ENCODE measurements around the gene KDM4C.
"Not testable (repeated sequence)": the region's sequence is repeated elsewhere in the genome, so short reads cannot be mapped to it uniquely, and the experiment has no call there.

KDM4C gene

DNA sequence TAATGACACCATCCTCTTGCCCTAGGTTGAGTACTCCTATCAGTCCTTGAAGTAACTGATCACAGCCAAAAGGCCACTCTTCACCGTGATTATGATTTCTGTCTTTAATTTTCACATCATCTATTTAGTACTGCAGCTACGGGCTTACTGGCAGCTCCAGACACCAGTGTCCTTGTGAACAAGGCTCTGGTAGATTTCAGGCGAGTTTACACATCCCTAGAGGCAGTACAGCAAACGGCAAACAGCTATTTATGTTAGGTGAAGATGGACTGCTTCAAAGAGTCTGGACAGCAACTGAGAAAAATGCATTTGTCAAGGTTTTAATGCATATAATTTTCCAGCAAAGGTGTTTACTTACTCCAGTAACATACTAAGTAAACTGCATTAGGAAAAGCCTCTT lies 396.9 kb downstream of the KDM4C start:
- no peak for DNase-seq (ENCODE audit: low read depth in 2 of 3, low spot score in 2 of 3)

DNA sequence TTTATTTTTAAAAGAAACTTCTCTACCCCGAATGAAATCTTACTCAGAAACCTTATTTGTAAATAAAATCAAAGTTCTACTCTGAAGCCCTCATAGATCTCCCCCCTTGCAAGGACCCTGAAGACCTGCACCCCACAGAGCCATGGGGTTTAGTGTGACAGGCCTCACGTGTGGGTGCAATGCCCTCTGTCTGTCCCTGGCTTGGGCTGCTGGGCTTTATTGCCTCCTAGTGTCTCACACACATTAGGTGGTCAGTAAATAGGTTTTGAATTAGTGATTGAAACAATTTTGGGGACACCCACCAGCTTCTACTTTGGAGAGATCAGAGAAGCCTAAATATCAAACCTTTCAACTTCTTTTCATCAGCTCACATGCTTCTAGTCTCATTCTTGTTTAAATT lies 403.7 kb downstream of the KDM4C start:
- no peak for DNase-seq (ENCODE audit: low read depth in 2 of 3, low spot score in 2 of 3)

DNA sequence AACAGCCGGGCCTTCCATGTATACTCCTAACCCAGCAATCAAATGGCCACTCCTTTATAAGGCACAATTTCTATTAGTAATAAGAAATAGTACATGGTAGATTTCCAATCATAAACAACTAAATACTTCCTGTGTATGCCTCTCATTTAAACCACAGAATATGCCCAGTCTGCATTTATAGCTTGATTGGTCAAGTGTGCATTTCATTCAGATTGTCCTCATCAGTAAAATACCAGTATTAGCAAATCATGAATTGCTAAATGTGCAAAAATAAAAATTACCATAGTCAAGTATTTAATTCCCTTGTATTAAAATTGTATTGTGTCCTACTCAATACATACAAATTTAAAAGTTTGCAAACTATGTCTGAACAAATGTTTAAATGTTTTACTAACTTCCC lies 406.2 kb downstream of the KDM4C start:
- DNase-seq (ENCODE audit: low read depth in 2 of 3, low spot score in 2 of 3) = no peak

DNA sequence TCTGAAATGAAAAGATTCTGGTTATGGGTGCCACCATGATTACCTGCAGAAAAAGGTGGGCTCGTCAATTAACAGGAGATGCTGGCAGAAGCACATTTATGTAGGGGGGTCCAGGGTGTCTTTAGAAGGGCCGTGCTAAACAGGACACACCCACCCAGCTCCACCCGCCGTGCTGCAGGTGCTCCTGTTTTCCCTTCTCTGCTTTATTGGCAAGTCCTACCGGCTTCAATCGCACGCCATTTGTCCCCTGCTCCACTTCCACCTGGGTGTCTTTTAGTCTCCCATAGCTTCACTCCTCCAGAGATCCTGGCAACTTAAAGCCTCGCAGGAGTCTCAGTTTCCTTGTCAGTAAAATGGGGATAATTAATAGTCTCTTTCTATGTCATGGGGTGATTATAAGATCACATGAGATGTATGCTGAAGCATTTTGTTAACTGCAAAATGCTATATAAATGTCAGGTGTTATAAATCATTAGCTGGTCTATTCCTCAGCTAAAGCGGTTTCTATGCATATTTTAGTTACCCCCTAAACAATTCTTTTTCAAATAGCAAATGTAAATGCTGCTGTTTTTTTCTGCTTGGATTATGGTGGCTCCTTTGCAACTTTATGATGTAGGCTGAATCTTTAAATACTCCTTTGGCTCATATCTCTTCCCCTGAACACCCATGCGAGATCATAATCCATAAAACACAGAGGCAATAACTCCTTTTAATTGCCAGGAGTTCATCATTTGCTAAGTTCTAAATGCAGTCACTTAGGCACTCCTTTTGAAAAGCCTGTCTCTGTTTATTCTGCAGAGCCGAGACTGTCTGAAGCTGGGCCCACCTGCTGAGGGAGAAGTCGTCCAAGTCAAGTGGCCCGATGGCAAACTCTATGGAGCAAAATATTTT lies 406.9 kb downstream of the KDM4C start:
- no peak for DNase-seq (ENCODE audit: low read depth in 2 of 3, low spot score in 2 of 3)

DNA sequence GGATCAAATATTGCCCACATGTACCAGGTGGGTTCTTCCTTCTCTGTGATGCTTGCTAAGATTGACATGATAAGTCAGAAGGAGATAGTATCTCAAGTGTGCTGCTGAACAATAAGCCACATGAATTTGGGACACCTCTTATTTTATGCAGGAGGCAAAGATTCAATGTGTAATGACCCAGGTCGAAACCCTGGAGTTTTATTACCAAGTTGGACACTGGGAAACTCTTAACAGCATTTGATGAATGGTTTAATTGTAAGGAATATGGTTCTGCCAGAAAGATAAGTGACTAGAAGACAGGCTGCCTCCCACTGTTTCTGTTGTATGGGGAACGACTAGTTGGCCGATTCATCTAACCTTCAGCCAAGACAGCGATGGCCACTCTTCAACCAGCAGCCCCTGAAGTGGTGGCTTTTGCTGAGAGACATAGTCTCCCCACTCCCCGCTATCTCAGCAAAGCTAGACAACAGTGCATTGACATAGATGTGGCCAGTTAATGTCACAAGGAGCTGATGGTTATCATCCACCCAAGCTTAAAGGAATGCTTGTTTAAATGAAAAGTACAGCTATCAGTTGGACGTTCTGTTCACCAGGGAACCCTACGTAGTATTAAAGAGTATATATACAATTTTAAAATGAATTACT lies 407.7 kb downstream of the KDM4C start:
- no peak for DNase-seq (ENCODE audit: low read depth in 2 of 3, low spot score in 2 of 3)

DNA sequence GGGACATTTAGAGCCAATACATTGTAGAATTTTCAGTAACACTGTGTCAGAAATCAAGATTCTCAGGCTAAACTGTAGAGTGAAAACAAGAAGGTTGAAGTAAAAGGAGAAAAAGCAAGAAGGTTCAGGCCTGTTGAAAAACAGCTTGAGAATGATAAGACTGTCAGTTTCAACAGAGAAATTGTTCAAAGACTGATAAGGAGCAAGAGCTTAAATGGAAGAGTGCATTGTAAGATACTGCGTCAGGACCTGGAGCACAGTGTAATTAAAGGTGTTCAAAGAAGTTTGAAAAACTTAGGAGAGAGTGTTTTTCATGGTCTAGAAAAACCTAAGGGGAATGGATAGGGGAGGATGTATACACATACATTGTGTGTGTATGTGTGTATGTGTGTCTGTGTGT lies 408.3 kb downstream of the KDM4C start:
- no peak for DNase-seq (ENCODE audit: low read depth in 2 of 3, low spot score in 2 of 3)

DNA sequence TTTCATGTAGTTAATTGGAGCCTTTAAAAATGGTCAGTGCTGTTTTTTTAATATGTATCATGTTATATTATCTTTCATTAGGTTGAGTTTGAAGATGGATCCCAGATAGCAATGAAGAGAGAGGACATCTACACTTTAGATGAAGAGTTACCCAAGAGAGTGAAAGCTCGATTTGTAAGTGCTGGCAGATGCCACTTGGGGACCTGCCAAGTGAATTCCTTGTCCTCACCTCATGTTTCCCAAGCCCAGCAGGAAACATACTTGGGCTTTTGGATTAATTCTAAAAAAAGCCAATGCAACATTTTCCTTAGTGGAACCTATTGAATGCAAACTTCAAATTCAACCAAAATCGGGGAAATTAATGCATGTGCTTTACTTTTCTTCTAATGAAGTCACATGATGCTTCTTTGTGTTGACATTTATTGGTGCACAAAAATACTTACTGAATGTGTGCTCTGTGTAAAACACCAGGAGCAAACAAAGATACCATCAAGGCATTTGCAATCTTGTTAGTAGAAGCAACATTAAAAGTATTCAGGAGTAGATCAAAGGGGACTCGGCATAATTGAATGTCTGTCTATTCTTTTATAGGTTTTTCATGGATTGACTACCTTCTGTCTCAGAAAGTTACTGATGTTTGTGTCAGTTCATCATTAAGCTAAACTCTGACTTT lies 412.1 kb downstream of the KDM4C start:
- DNase-seq (ENCODE audit: low read depth in 2 of 3, low spot score in 2 of 3) = no peak

DNA sequence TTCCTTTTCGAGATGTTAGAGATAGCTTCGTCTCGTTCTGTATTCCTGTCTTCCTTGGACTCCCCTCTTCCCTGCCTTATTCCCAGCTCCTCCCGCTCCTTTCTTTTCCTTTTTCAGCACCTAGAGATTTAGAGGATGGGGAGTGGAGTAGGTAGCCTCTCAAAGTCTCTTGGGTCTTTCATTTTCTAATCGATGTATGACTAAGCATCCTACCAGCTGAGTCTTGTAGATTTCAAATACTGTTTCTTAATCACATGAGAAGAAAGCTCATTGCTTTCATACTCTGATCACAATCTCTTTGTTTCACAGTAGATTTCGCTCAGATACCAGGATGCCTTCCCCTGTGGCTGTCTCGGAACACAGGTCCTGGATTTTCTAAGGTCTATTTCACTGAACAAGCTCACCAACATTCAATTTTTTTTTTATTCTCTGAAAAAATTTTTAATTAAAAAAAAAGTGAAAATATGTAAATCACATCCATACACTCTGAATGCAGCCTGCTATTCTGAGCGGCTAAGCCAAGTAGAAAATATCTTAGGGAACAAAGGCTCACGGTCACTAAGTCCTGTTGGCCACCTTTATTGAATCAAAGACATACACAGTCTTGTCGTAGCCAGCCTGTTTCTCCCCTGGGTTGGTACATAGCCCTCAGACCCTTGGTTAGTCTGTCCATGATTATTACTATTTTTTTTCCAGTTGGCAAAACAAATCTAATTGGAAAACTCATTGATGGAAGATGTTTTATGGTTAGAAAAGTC lies 413.8 kb downstream of the KDM4C start:
- no peak for DNase-seq (ENCODE audit: low read depth in 2 of 3, low spot score in 2 of 3)

DNA sequence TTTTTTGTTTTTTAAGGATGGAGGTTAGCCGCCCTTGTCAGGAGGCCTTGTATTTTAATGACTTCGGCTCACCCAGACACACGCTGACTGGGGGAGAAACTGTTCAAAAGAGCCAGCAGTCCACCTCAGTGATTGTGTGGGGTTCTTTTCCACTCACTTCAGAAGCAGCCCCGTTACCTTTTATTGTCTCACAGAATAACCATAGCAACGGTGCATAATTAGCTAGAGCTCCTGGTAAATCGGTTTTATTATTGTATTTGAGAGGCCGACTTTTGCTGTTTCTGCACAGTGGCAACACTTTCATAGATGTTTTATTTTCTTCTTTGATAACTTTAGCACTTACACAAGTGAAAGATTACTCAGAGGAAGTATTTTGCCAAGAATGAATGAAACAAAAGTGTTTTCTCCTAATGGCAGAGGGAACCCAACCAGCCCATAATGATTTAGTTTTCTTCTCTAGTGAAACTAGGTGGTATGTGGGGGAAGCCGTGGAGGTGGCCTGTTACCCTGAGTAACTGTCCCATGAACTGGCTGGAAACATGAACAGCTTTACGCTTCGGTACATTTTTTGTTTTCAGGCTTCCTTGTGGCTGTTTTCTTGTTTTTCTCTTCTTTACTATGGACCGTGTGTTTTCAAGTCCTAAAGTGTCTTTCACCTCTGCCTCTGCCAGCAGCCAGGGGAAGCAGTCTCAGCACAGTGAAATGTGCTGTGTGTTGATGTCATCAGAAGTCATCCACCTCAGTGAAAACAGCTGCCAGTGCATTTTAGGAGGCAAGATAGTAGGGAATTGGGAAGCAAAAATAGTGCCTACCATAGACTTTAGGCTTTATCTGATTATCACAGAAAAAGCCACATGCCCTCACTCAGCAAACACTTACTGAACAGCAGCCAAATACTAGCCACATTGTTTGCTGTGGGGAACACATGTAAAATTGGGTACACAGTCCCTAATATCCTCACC lies 414.7 kb downstream of the KDM4C start:
- DNase-seq (ENCODE audit: low read depth in 2 of 3, low spot score in 2 of 3) = no peak

DNA sequence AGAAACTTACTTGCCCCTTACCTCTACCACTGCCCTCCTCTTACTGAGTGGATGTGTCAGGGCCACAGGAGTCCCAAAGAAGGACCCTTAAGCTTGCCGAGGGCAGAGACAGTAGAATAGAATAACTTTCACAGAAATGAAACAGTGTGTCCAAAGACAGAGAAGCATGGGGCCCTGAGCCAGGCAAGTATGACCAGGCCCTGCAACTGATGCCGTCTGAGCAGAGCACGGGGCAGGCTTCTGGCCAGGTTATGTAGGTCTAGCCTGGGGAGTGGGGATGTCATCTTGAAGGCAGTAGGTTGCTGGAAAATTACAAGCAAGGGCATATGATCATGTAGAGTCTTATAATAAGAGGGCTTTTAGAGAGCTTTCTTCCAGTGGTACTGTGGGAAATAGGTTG lies 415.4 kb downstream of the KDM4C start:
- DNase-seq (ENCODE audit: low read depth in 2 of 3, low spot score in 2 of 3) = no peak

DNA sequence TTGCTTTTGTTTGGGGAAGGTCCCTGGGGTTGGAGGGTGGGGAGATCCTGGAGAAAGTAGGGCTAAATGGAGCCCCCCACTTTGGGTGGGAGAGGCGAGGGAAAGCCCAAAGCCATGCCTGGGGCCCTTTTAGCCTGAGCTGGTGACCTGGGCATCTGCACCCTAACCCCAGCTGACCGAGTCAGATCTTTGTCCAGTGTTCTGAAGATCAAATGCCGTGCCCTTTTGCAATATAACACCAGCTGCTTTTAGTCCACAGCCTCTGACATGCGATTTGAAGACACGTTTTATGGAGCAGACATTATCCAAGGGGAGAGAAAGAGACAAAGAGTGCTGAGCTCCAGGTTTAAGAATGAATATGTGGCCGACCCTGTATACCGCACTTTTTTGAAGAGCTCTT lies 416.5 kb downstream of the KDM4C start:
- DNase-seq (ENCODE audit: low read depth in 2 of 3, low spot score in 2 of 3) = no peak

DNA sequence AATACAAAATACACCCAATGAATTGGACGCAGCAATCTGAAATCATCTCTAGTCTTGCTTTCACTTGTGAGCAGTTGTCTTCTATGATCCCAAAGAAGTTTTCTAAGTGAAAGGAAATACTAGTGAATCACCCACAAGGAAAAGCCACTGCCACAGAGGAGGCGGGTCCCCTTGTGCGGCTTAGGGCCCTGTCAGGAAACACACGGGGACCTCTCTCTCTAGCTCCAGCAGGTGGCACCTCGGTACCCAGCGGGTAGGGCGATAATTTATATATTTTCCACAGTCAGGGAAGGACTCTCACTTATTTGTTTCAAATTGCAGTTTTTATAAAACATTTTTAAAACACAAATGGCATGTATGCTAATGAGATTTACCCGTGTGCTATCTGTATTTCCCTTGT lies 417.1 kb downstream of the KDM4C start:
- DNase-seq (ENCODE audit: low read depth in 2 of 3, low spot score in 2 of 3) = no peak

DNA sequence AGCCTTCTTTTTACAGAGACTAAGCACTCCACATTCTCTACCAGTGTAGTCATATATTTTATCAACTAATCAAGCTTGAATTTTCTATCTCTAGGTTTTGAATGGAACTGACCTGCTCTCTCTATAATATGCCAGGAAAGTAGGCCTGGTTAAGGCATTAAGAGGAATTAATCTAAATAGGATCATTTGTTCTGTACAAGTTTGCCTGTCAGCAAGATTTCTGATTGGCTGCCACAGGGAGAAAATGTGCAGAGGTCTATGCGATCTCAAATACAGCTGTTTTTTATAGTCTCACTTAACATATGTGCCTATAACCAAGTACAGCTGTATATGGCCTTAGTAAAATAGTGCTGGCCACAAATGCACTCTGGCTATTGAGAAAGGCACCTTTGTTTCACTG lies 418.8 kb downstream of the KDM4C start:
- DNase-seq (ENCODE audit: low read depth in 2 of 3, low spot score in 2 of 3) = no peak

DNA sequence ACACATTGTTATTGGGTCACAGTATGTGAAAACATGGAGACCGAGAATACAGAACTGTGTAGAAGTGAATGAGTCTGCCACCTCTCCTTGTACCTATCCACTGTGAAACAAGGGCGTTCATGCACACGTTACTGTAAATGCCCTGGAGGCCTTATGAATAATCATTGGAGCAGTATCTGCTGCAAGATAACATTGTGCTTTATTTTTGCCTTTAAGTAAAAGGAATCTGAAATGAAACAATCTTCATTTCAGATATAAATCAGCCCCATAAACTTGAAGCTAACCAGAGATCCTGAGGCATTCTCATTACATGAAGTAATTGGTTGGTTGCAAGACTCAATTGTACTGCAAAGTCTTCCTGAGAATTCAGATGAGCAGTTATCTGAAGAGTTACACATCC lies 419.6 kb downstream of the KDM4C start:
- DNase-seq (ENCODE audit: low read depth in 2 of 3, low spot score in 2 of 3) = no peak

DNA sequence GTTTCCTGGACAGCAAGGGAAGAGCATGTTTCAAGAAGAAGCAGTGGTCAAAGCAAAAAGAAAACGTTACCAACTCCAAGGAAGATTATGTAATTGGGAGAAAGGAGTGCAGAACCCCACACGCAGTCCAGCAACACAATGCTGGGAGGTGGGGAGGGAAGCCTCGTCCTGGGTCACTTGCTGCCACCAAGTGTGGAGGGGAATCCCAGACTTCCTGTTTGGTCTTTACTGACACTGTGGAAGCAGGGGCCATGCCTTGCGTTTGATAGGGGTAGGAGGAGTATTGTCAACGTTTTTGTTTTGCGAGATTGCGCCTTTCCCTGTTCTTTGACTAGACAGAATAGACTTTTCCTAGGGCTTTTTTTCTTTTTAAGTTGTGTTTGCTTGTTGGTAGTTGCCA lies 421.0 kb downstream of the KDM4C start:
- DNase-seq (ENCODE audit: low read depth in 2 of 3, low spot score in 2 of 3) = no peak

DNA sequence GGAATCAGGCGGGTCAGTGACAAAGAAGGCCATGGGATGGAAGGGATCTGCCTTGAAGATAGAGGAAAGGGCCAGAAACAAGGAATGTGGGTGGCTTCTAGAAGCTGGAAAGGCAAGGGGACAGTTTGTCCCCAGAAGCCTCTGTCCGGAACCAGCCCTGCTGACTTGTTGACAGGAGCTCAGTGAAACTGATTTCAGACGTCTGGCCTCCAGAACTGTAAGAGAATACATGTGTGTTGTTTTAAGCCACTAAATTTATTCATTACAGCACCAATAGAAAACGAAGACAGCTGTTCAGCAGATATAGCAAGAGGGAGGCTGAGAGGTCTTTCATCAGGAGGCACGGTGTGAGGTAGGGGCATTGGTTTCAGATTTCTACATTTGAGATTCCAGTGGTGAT lies 422.5 kb downstream of the KDM4C start:
- DNase-seq (ENCODE audit: low read depth in 2 of 3, low spot score in 2 of 3) = no peak

DNA sequence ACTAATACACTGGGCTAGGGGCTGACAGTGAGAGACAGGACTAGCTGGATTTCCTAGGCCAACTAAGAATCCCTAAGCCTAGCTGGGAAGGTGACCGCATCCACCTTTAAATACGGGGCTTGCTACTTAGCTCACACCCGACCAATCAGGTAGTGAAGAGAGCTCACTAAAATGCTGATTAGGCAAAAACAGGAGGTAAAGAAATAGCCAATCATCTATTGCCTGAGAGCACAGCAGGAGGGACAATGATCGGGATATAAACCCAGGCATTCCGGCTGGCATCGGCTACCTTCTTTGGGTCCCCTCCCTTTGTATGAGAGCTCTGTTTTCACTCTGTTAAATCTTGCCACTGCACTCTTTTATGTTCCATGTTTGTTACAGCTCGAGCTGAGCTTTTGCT lies 425.4 kb downstream of the KDM4C start:
- not testable (repeated sequence) for DNase-seq (ENCODE audit: low read depth in 2 of 3, low spot score in 2 of 3)

DNA sequence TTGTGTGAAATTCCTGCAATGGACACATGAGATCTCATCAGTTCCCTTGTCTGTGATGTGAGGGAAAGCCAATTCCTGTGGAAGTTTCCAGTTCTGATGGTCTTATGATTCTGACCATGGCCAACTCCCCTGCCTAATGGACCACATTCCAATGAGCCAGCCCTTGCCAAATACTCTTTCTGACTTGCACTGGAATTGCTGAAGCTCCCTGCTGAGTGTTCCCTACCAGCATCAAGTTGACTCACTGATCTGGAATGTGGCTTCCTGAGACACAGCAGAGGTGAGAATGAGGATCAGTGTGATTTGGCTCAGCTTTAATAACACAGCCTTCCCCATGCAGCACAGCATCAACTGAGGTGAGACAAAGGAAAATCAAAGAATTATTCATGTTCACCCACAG lies 427.8 kb downstream of the KDM4C start:
- no peak for DNase-seq (ENCODE audit: low read depth in 2 of 3, low spot score in 2 of 3)

DNA sequence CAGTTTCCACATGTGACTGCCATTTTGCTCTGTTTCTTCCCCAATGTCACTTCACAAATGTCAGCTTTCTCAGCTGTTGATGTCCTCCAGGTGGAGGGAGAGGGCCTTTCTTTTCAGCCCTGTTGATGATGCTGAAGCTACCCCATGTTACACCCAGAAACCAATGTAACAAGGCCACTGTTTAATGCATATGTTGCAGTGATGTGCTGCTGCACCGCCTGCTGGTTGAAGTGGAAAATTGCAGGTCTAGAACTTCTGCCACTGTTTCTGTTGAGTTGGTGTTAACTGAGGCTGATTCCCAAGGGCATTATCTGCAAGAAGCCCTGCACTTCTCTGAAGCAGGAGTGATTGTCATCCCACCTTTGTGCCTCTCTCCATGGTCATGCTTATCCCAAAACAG lies 428.4 kb downstream of the KDM4C start:
- no peak for DNase-seq (ENCODE audit: low read depth in 2 of 3, low spot score in 2 of 3)

DNA sequence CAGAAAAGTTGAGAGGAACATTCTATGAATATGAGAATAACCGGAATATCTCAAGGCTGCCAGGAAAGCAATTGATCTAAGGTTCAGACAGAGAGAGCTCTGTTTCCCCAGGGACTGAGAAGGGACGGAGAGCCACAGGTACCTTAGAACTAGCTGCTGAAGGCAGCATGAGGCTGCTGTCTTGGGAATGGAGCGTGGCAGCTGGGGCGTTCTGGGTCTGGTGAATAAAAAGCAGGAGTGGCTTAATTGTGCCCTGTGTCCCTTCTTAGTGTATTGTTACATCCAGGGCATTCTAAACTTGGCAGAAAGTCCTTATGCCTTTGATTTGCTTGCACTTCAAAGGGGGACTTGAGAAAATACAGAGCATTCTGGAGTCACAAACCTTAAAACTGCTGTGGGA lies 434.5 kb downstream of the KDM4C start:
- no peak for DNase-seq (ENCODE audit: low read depth in 2 of 3, low spot score in 2 of 3)

All from activated CD8-positive, alpha-beta memory T cell treated with anti-CD3 and anti-CD28 coated beads for 48 hours (primary cell).